GM12864 (cell line): Measurements from ENCODE around the gene IFT25.

Experiments
- DNase-seq: peaks from one replicate; pipeline ENCODE4 v3.0.0-alpha.2; 2011; ENCODE audit warnings: low read depth
- H3K4me3 ChIP-seq: 2 replicates; pipeline ENCODE4 v1.5.1; 2011; ENCODE audit warnings: mild to moderate bottlenecking, low read depth, low read length, control low read depth
- CTCF ChIP-seq: IDR thresholded peaks from 2 replicates; pipeline ENCODE4 v1.5.1; 2011; ENCODE audit warnings: low read depth, mild to moderate bottlenecking, moderate library complexity, low read length, control low read depth, inconsistent platforms; ENCODE audit errors: missing control alignments

Gene IFT25

DNA sequence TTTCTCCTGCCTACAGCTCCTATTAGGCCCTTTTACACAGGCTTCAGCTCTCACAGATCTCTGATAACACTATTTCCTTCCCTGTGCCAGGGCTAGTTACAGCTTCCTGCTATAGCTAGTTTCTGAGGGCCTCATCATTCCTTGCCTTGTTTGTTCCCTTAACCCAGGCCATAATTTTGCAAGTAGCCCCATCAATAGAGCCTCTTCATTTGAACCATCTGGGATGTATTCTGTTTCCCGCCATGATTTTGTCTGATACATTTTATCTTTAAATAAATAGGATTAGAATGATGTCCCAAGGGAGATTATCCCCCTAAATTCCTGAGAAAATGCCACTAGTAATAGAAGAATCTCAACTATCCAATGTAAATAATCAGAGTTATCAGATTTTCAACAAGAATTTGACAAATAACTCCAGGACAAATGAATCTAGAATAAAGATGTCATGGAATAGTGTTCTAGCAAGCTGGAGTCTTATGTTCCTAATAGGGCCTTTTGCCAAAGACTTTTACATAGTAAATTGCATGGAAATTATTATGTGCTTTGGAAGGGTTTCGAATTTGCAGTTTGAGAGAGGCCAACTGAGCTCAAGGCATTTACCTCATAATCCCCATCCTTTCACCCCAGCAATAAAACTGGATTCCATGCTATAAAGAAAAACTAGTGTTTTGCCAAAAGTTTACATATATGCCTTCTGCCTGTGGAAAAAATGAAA lies 16.1 kb downstream of the IFT25 start:
- TF ChIP-seq CTCF, result no peak
- DNase-seq, result no peak
- H3K4me3 ChIP-seq, result no peak overlapping the region

DNA sequence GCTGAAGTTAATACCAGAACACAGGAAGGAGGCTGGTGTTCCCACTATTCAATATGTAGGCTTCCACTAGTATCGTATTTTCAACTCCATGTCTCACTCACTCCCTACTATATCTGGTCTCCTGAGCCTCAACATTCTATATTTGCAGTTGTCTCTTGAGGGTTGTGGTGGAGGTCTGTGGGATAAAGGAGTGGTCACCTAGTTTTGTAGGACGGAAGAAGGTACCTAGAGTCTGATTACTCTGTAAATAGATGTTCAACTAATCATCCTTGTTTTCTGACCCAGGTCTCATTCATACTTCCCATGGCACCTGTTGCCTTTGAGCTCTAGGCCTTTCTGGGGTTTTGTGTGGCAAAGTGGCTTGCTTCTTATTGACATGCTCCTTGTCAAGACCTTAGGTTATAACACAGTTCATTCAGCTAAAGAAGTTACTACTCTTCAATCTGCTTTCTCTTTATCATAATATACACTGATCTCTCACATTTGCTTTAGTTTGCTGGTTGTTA lies 18.1 kb downstream of the IFT25 start:
- no peak for TF ChIP-seq CTCF
- no peak for DNase-seq
- no peak overlapping the region for H3K4me3 ChIP-seq

- TF ChIP-seq CTCF, result no peak
- DNase-seq, result no peak
- no peak overlapping the region for H3K4me3 ChIP-seq
These were observed 25.8 kb downstream of the IFT25 start for GRCh38 chr1:53919675-53920066.

GRCh38 chr1:53918343-53918742 lies 27.2 kb downstream of the IFT25 start:
- no peak for DNase-seq
- no peak overlapping the region for H3K4me3 ChIP-seq
- TF ChIP-seq CTCF, result no peak

DNA sequence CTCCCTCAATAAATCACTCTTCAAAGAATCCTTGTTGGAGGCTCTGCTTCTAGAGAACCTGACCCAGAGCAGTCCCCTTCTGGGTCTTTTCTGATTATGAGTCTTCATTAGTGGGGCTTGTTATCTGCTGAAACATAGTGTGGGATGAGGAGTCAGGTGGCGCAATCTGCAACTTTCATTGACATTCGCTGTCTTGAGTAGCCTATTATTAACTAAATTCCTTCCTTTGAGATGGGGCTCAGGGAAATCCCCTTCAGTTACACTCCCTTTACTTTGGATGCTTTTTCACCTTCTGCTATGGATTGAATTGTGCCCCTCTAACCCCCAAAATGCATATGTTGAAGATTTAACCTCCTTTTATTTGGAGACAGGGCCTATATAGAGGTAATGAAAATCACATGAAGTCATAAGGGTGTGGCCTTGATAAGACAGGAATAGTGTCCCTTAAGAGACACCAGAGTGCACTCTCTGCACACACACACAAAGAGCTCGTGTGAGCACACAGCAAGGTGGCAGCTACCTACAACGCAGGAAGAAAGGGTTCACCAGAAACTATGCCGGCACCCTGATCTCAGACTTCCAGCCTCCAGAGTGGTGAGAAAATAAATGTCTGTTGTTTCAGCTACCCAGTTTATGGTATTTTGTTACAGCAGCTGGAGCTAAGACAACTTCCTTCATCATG lies 32.0 kb downstream of the IFT25 start:
- TF ChIP-seq CTCF, result no peak
- H3K4me3 ChIP-seq, result no peak overlapping the region
- DNase-seq, result no peak

- H3K4me3 ChIP-seq, result no peak overlapping the region
- TF ChIP-seq CTCF, result no peak
- no peak for DNase-seq
These were observed 34.1 kb downstream of the IFT25 start for GRCh38 chr1:53911442-53911841.
